IPS-18c (cell line): ENCODE results near the gene DNAI2.

Experiments
- H3K4me3 ChIP-seq: 2 replicates; pipeline ENCODE4 v1.7.0; 2013; ENCODE audit warnings: low read depth, mild to moderate bottlenecking, low read length, moderate library complexity; ENCODE audit not compliant: insufficient read depth
- H3K9me3 ChIP-seq: one replicate; pipeline ENCODE4 v1.6.1; 2013; ENCODE audit warnings: mild to moderate bottlenecking, low read length, moderate library complexity; ENCODE audit not compliant: control insufficient read depth, insufficient read depth

The DNAI2 gene

GRCh38 chr17:74287031-74287602 lies 13.1 kb downstream of the DNAI2 start:
- H3K4me3 ChIP-seq = no peak overlapping the region

GRCh38 chr17:74288785-74289184 lies 14.8 kb downstream of the DNAI2 start:
- Histone ChIP-seq H3K9me3 (no peaks in the 10 kb centered on the region), H3K4me3 (no peak overlapping the region)

More at GRCh38 chr17:74287031-74287602, 13.1 kb downstream of the DNAI2 start:
- no peaks in the 10 kb centered on the region for H3K9me3 ChIP-seq

GRCh38 chr17:74289688-74290087 lies 15.7 kb downstream of the DNAI2 start:
- no peak overlapping the region for H3K4me3 ChIP-seq

GRCh38 chr17:74290340-74290739 lies 16.3 kb downstream of the DNAI2 start:
- no peak overlapping the region for H3K4me3 ChIP-seq
- H3K9me3 ChIP-seq = no peaks in the 10 kb centered on the region

More at GRCh38 chr17:74289688-74290087, 15.7 kb downstream of the DNAI2 start:
- no peaks in the 10 kb centered on the region for H3K9me3 ChIP-seq

GRCh38 chr17:74292495-74292894 lies 18.5 kb downstream of the DNAI2 start:
- Histone ChIP-seq H3K4me3 (no peak overlapping the region), H3K9me3 (no peaks in the 10 kb centered on the region)

- no peaks in the 10 kb centered on the region for H3K9me3 ChIP-seq
These were observed 21.9 kb downstream of the DNAI2 start for GRCh38 chr17:74295625-74296547.

GRCh38 chr17:74296548-74296936 lies 22.5 kb downstream of the DNAI2 start:
- H3K4me3 ChIP-seq = no peak overlapping the region
- no peaks in the 10 kb centered on the region for H3K9me3 ChIP-seq

More at GRCh38 chr17:74295625-74296547, 21.9 kb downstream of the DNAI2 start:
- H3K4me3 ChIP-seq = no peak overlapping the region

- Histone ChIP-seq H3K9me3 (no peaks in the 10 kb centered on the region), H3K4me3 (no peak overlapping the region)
These were observed 23.9 kb downstream of the DNAI2 start for GRCh38 chr17:74297941-74298340.

- no peak overlapping the region for H3K4me3 ChIP-seq
- no peaks in the 10 kb centered on the region for H3K9me3 ChIP-seq
These were observed 24.7 kb downstream of the DNAI2 start for GRCh38 chr17:74298778-74299177.

GRCh38 chr17:74299226-74300009 lies 25.4 kb downstream of the DNAI2 start:
- no peak overlapping the region for H3K4me3 ChIP-seq
- no peaks in the 10 kb centered on the region for H3K9me3 ChIP-seq

- Histone ChIP-seq H3K9me3 (no peaks in the 10 kb centered on the region), H3K4me3 (no peak overlapping the region)
These were observed 29.3 kb downstream of the DNAI2 start for GRCh38 chr17:74303305-74303704.

GRCh38 chr17:74304184-74304583 lies 30.1 kb downstream of the DNAI2 start:
- Histone ChIP-seq H3K9me3 (no peaks in the 10 kb centered on the region), H3K4me3 (no peak overlapping the region)

GRCh38 chr17:74305865-74306654 lies 32.0 kb downstream of the DNAI2 start:
- Histone ChIP-seq H3K4me3 (no peak overlapping the region), H3K9me3 (no peaks in the 10 kb centered on the region)

- Histone ChIP-seq H3K4me3 (no peak overlapping the region), H3K9me3 (peaks cover 2% of the 10 kb centered on the region)
These were observed 34.1 kb downstream of the DNAI2 start for GRCh38 chr17:74307984-74308773.

GRCh38 chr17:74309902-74310301 lies 35.9 kb downstream of the DNAI2 start:
- no peak overlapping the region for H3K4me3 ChIP-seq
- peaks cover 2% of the 10 kb centered on the region for H3K9me3 ChIP-seq

- Histone ChIP-seq H3K9me3 (peaks cover 2% of the 10 kb centered on the region), H3K4me3 (no peak overlapping the region)
These were observed 40.8 kb downstream of the DNAI2 start for GRCh38 chr17:74314877-74315276.
